OCI-LY3 (cell line): ENCODE results near the gene GALNT1.

ENCODE experiments used
- CTCF ChIP-seq: fragments of 200-600, 300-600 bp; sonication (generic); IDR thresholded peaks from 2 replicates; pipeline ENCODE4 v1.5.1; 2014; ENCODE audit warnings: antibody characterized with exemption, low read length, low read depth
- EZH2phosphoT487 ChIP-seq: fragments of 200-600 bp; shearing (Covaris generic); IDR thresholded peaks from 2 replicates; pipeline ENCODE4 v1.6.1; 2018; ENCODE audit warnings: antibody characterized with exemption, mixed run types, low read depth

- TF ChIP-seq EZH2phosphoT487 (no peak), CTCF (no peak)
These were observed 28.2 kb upstream of the GALNT1 start for GRCh38 chr18:35553300-35553699.
